ENCODE measurements around the gene SMYD2.

DNA sequence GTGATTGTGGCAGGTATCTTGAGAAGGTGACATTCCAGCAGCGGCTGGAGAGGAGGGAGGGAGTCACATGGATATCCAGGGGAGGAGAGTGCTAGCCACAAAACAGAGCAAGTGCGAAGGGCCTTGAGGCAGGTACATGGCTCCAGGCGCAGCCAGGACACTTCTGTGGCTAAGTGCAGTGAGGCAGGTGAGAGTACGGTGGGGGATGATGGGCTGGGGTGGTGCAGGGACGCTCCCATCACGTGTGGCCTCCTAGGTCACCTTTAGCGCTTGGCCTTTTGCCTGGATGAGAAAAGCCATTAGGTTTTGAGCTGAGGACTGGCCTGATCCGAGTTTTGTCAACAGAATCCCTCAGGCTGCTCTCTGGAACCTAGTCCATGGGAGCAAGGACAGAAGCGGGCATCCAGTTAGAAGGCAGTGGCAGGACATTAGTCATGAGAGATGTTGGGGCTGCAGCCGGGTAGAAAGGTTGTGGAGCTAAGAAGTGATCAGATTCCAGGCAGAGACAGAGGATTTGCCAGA is 31.6 kb downstream of the SMYD2 start:
- TF ChIP-seq, protein P1, sequence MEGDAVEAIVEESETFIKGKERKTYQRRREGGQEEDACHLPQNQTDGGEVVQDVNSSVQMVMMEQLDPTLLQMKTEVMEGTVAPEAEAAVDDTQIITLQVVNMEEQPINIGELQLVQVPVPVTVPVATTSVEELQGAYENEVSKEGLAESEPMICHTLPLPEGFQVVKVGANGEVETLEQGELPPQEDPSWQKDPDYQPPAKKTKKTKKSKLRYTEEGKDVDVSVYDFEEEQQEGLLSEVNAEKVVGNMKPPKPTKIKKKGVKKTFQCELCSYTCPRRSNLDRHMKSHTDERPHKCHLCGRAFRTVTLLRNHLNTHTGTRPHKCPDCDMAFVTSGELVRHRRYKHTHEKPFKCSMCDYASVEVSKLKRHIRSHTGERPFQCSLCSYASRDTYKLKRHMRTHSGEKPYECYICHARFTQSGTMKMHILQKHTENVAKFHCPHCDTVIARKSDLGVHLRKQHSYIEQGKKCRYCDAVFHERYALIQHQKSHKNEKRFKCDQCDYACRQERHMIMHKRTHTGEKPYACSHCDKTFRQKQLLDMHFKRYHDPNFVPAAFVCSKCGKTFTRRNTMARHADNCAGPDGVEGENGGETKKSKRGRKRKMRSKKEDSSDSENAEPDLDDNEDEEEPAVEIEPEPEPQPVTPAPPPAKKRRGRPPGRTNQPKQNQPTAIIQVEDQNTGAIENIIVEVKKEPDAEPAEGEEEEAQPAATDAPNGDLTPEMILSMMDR (IDR thresholded peaks at IDR 0.05): no peak
- TF ChIP-seq POLR2A (IDR thresholded peaks at IDR 0.05) (no peak), POLR2AphosphoS5 (IDR thresholded peaks at IDR 0.05; ENCODE audit: insufficient read depth in 1 of 2, low read depth in 1 of 2) (no peak)
